Mesenchymal stem cell (in vitro differentiated cells and primary cell): ENCODE measurements around the gene FIBCD1.

Experiments
- DNase-seq: peaks from one replicate; pipeline ENCODE4 v3.0.0-alpha.2; 2013
- H2AFZ ChIP-seq: one replicate; pipeline ENCODE4 v1.6.1; 2013; ENCODE audit warnings: low read depth, mild to moderate bottlenecking, control low read depth, inconsistent platforms, low read length, moderate library complexity
- H2AK5ac ChIP-seq: 2 replicates; pipeline ENCODE4 v1.6.1; 2013; ENCODE audit warnings: low read length, moderate library complexity, mild to moderate bottlenecking, inconsistent platforms; ENCODE audit not compliant: severe bottlenecking
- H2BK120ac ChIP-seq: one replicate; pipeline ENCODE4 v1.6.1; 2013; ENCODE audit warnings: low read depth, mild to moderate bottlenecking, inconsistent platforms, low read length, moderate library complexity
- H2BK12ac ChIP-seq, 2 experiments: one replicate each; pipeline ENCODE4 v1.6.1; 2013; ENCODE audit warnings: inconsistent platforms in 2 of 2, low read length in 2 of 2, mild to moderate bottlenecking in 2 of 2, moderate library complexity in 2 of 2, control low read depth in 1 of 2
- H2BK15ac ChIP-seq: one replicate; pipeline ENCODE4 v1.6.1; 2013; ENCODE audit warnings: mild to moderate bottlenecking, low read depth, inconsistent platforms; ENCODE audit not compliant: poor library complexity, severe bottlenecking
- H2BK5ac ChIP-seq: 2 replicates; pipeline ENCODE4 v1.6.1; 2013; ENCODE audit warnings: low read depth, mild to moderate bottlenecking, low read length, control low read depth, inconsistent platforms; ENCODE audit not compliant: poor library complexity, severe bottlenecking
- H3K14ac ChIP-seq, 2 experiments: one replicate each; pipeline ENCODE4 v1.6.1; 2013; ENCODE audit warnings: inconsistent platforms in 2 of 2, low read length in 2 of 2, control low read depth in 1 of 2, mild to moderate bottlenecking in 1 of 2, moderate library complexity in 1 of 2
- H3K18ac ChIP-seq, 2 experiments: one replicate each; pipeline ENCODE4 v1.6.1; 2013; ENCODE audit warnings: inconsistent platforms in 2 of 2, low read length in 2 of 2, control low read depth in 1 of 2, low read depth in 1 of 2, mild to moderate bottlenecking in 1 of 2
- H3K23ac ChIP-seq, 2 experiments: one replicate each; pipeline ENCODE4 v1.6.1; 2013; ENCODE audit warnings: inconsistent platforms in 2 of 2, low read length in 2 of 2, mild to moderate bottlenecking in 2 of 2, moderate library complexity in 2 of 2, control low read depth in 1 of 2
- H3K27ac ChIP-seq: 2 replicates; pipeline ENCODE4 v1.5.1; 2013; ENCODE audit warnings: mild to moderate bottlenecking, moderate library complexity, low read length, control low read depth, inconsistent platforms; ENCODE audit not compliant: poor library complexity, severe bottlenecking
- H3K27me3 ChIP-seq, 2 experiments: 2 replicates each; pipeline versions ENCODE4 v1.6.1 to v1.7.0; 2013; ENCODE audit warnings: low read length in 2 of 2, mild to moderate bottlenecking in 2 of 2, moderate library complexity in 2 of 2, control low read depth in 1 of 2, inconsistent platforms in 1 of 2; ENCODE audit not compliant: control insufficient read depth in 1 of 2, insufficient read depth in 1 of 2
- H3K36me3 ChIP-seq, 2 experiments: 2 replicates each; pipeline versions ENCODE4 v1.6.1 to v1.7.0; 2013; ENCODE audit warnings: low read length in 2 of 2, control low read depth in 1 of 2, inconsistent platforms in 1 of 2, low read depth in 1 of 2, mild to moderate bottlenecking in 1 of 2; ENCODE audit not compliant: insufficient read depth in 2 of 2, control insufficient read depth in 1 of 2
- H3K4ac ChIP-seq, 2 experiments: one replicate each; pipeline ENCODE4 v1.6.1; 2013; ENCODE audit warnings: inconsistent platforms in 2 of 2, low read length in 2 of 2, mild to moderate bottlenecking in 2 of 2, moderate library complexity in 2 of 2, control low read depth in 1 of 2, low read depth in 1 of 2
- H3K4me1 ChIP-seq: 2 replicates; pipeline ENCODE4 v1.6.1; 2013; ENCODE audit warnings: low read depth, low read length, control low read depth; ENCODE audit not compliant: control insufficient read depth, insufficient read depth
- H3K4me2 ChIP-seq: 2 replicates; pipeline ENCODE4 v1.6.1; 2013; ENCODE audit warnings: low read length, mild to moderate bottlenecking, inconsistent platforms; ENCODE audit not compliant: poor library complexity, severe bottlenecking
- H3K4me3 ChIP-seq, 2 experiments: 2 replicates each; pipeline versions ENCODE4 v1.5.1 to v1.7.0; 2013; ENCODE audit warnings: low read length in 2 of 2, mild to moderate bottlenecking in 2 of 2, control low read depth in 1 of 2, low read depth in 1 of 2; ENCODE audit not compliant: insufficient read depth in 1 of 2
- H3K79me1 ChIP-seq: replicated peaks from 2 replicates; pipeline ENCODE4 v1.6.1; 2013; ENCODE audit warnings: mild to moderate bottlenecking, control low read depth, low read length, inconsistent platforms; ENCODE audit not compliant: poor library complexity, severe bottlenecking
- H3K9ac ChIP-seq: 2 replicates; pipeline ENCODE4 v1.7.0; 2013; ENCODE audit warnings: mild to moderate bottlenecking, low read length, moderate library complexity
- H3K9me3 ChIP-seq: 2 replicates; pipeline ENCODE4 v1.7.0; 2013; ENCODE audit warnings: mild to moderate bottlenecking, low read length; ENCODE audit not compliant: control insufficient read depth
- H4K8ac ChIP-seq: one replicate; pipeline ENCODE4 v1.6.1; 2013; ENCODE audit warnings: inconsistent platforms, mild to moderate bottlenecking, low read length, moderate library complexity
- H4K91ac ChIP-seq: one replicate; pipeline ENCODE4 v1.6.1; 2013; ENCODE audit warnings: mild to moderate bottlenecking, low read length, inconsistent platforms
- WGBS: methylation state at CpG from one replicate; pipeline ENCODE4 v1.1.7; 2013; ENCODE audit warnings: mixed read lengths; 5-methylcytosine and 5-hydroxymethylcytosine counted together

Gene FIBCD1

GRCh38 chr9:130862747-130863146, 76.3 kb downstream of the FIBCD1 start:
- Histone ChIP-seq H3K4me2 (no peak overlapping the region), H3K27ac (no peak overlapping the region), H4K8ac (no peak overlapping the region), H3K36me3 (peaks cover 37 to 85% of the 10 kb centered on the region in 2 experiments), H2BK15ac (no peak overlapping the region), H3K23ac (no peak overlapping the region), H3K4ac (no peak overlapping the region), H3K18ac (no peak overlapping the region), H2AK5ac (no peak overlapping the region), H3K4me1 (peaks cover 37% of the 10 kb centered on the region), H2BK120ac (no peak overlapping the region), H2BK12ac (peak overlapping the region in 1 of 2 experiments; percentile 1), H3K27me3 (no peaks in the 10 kb centered on the region), H3K79me1 (no peaks in the 10 kb centered on the region), H4K91ac (no peak overlapping the region), H2AFZ (no peak overlapping the region), H2BK5ac (no peak overlapping the region), H3K9ac (peak overlapping the region; percentile 86), H3K4me3 (no peak overlapping the region), H3K14ac (no peak overlapping the region), H3K9me3 (no peaks in the 10 kb centered on the region)
- no peak for DNase-seq
- WGBS: 95% methylated on average over 23 of the region's 23 CpGs

DNA sequence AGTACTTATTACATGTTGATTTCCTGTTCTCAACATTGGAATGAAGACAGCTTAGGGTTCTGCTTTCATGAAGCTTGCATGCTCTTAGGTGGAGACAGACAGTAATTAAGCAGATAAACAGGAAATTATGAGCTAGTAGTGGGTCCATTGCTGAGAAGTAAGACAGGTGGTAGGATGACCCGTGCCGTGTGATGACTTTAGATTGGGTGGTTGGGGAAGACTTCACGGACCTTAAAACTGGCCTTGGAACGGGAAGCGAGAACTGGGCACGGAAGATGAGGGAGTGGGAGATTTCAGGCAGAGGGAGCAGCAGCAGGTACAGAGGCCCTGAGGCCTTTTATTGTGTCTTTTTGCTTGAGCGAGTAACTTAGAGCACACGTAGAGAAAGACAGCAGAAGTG, 76.8 kb downstream of the FIBCD1 start:
- Histone ChIP-seq H2AFZ (no peak overlapping the region), H4K91ac (no peak overlapping the region), H3K23ac (no peak overlapping the region), H2BK15ac (no peak overlapping the region), H2BK120ac (no peak overlapping the region), H3K4ac (no peak overlapping the region), H4K8ac (no peak overlapping the region), H3K4me2 (no peak overlapping the region), H3K36me3 (peaks cover 32 to 86% of the 10 kb centered on the region in 2 experiments), H3K18ac (no peak overlapping the region), H3K79me1 (no peaks in the 10 kb centered on the region), H3K14ac (no peak overlapping the region), H2BK12ac (no peak overlapping the region), H3K4me1 (peaks cover 38% of the 10 kb centered on the region), H2BK5ac (no peak overlapping the region), H3K4me3 (no peak overlapping the region), H2AK5ac (peak overlapping the region; percentile 19), H3K27ac (peak overlapping the region; percentile 2), H3K9ac (peak overlapping the region; percentile 86), H3K27me3 (no peaks in the 10 kb centered on the region), H3K9me3 (no peaks in the 10 kb centered on the region)
- 94% methylated on average over 8 of the region's 8 CpGs for WGBS
- no peak for DNase-seq

GRCh38 chr9:130861372-130862180, 77.5 kb downstream of the FIBCD1 start:
- 82% methylated on average over 1 of the region's 8 CpGs for WGBS
- Histone ChIP-seq H3K27ac (peak overlapping the region; percentile 93), H3K9ac (peak overlapping the region; percentile 86)

GRCh38 chr9:130860458-130861316, 78.4 kb downstream of the FIBCD1 start:
- Histone ChIP-seq H3K27ac (peak overlapping the region; percentile 93), H2AFZ (no peak overlapping the region), H4K8ac (no peak overlapping the region), H3K4me1 (peaks cover 38% of the 10 kb centered on the region), H2BK15ac (no peak overlapping the region), H3K79me1 (no peaks in the 10 kb centered on the region), H3K4me3 (peak overlapping the region in 1 of 2 experiments; percentile 38), H3K18ac (peak overlapping the region; percentile 26 to 81), H3K36me3 (peaks cover 39 to 88% of the 10 kb centered on the region in 2 experiments), H2BK120ac (no peak overlapping the region), H3K4ac (peak overlapping the region; percentile 20 to 41), H2BK12ac (peak overlapping the region in 1 of 2 experiments; percentile 63), H3K23ac (no peak overlapping the region), H4K91ac (peak overlapping the region; percentile 14), H3K14ac (no peak overlapping the region), H3K4me2 (peak overlapping the region; percentile 36), H2BK5ac (peak overlapping the region; percentile 74), H3K9ac (peak overlapping the region; percentile 86), H2AK5ac (peak overlapping the region; percentile 97), H3K27me3 (no peaks in the 10 kb centered on the region), H3K9me3 (no peaks in the 10 kb centered on the region)
- WGBS: 20% methylated on average over 27 of the region's 28 CpGs
- DNase-seq: peak; percentile 99

More at GRCh38 chr9:130861372-130862180, 77.5 kb downstream of the FIBCD1 start:
- Histone ChIP-seq H2BK15ac (no peak overlapping the region), H3K79me1 (no peaks in the 10 kb centered on the region), H3K18ac (peak overlapping the region in 1 of 2 experiments; percentile 63), H2AK5ac (peak overlapping the region; percentile 89), H2BK120ac (no peak overlapping the region), H3K23ac (peak overlapping the region in 1 of 2 experiments; percentile 87), H4K91ac (peak overlapping the region; percentile 53), H2BK12ac (no peak overlapping the region), H4K8ac (no peak overlapping the region), H3K4me2 (no peak overlapping the region), H2AFZ (no peak overlapping the region), H3K14ac (no peak overlapping the region), H3K4me3 (peak overlapping the region in 1 of 2 experiments; percentile 38), H2BK5ac (no peak overlapping the region), H3K9me3 (no peaks in the 10 kb centered on the region), H3K27me3 (no peaks in the 10 kb centered on the region), H3K4ac (peak overlapping the region in 1 of 2 experiments; percentile 6), H3K4me1 (peaks cover 38% of the 10 kb centered on the region), H3K36me3 (peaks cover 32 to 86% of the 10 kb centered on the region in 2 experiments)
- DNase-seq: no peak
